Omental fat pad (tissue), 4 donors: ENCODE data around the gene CPN1. TPM values are rescaled to one million over a fixed set of nuclear protein-coding genes. Genes with fewer than 3 reads are reported as not detected.

Experiments used
- ATAC-seq: fragments of 150-250 bp; one replicate; pipeline ENCODE4 v1.9.1; 2016; ENCODE audit warnings: mild to moderate bottlenecking, moderate library complexity; ENCODE audit not compliant: low FRiP score
- DNase-seq: peaks from one replicate; pipeline ENCODE4 v3.0.0-alpha.2; 2019; ENCODE audit warnings: low spot score
- CTCF ChIP-seq, 3 donors: fragments of 450-650 bp; IDR thresholded peaks; one replicate each; pipeline ENCODE4 v1.5.1; 2016 to 2017; ENCODE audit warnings: antibody characterized with exemption in 3 of 3, mild to moderate bottlenecking in 3 of 3, moderate library complexity in 2 of 3
- total RNA-seq, 4 donors: library from RNA; depleted of rRNA; stranded (reverse); fragments of >200 nt; gene quantifications; one replicate each; pipeline ENCODE4 v1.1.0, GENCODE V29; 2016

Gene CPN1
- total RNA-seq, 4 donors from 2014 or later = not detected

- TF ChIP-seq CTCF (IDR thresholded peaks at IDR 0.05) = no peak
- DNase-seq = no peak
- no peak for ATAC-seq
These were observed 56.1 kb downstream of the CPN1 start for GRCh38 chr10:100025576-100025975.

- no peak for DNase-seq
- TF ChIP-seq CTCF (IDR thresholded peaks at IDR 0.05) = no peak
- no peak for ATAC-seq
These were observed 56.9 kb downstream of the CPN1 start for GRCh38 chr10:100024748-100025147.

- ATAC-seq (no peak), DNase-seq (no peak)
- TF ChIP-seq CTCF (IDR thresholded peaks at IDR 0.05) = no peak
These were observed 59.3 kb downstream of the CPN1 start for GRCh38 chr10:100022403-100022802.

GRCh38 chr10:100021322-100021721 is 60.3 kb downstream of the CPN1 start:
- ATAC-seq (no peak), DNase-seq (no peak)
- no peak for TF ChIP-seq CTCF (IDR thresholded peaks at IDR 0.05)

- DNase-seq (no peak), ATAC-seq (no peak)
- no peak for TF ChIP-seq CTCF (IDR thresholded peaks at IDR 0.05)
These were observed 60.8 kb downstream of the CPN1 start for GRCh38 chr10:100020886-100021253.

- DNase-seq (no peak), ATAC-seq (no peak)
- TF ChIP-seq CTCF (IDR thresholded peaks at IDR 0.05) = no peak
These were observed 61.4 kb downstream of the CPN1 start for GRCh38 chr10:100020142-100020885.

- no peak for TF ChIP-seq CTCF (IDR thresholded peaks at IDR 0.05)
- DNase-seq (no peak), ATAC-seq (no peak)
These were observed 61.9 kb downstream of the CPN1 start for GRCh38 chr10:100019787-100020141.
